Activated CD8-positive, alpha-beta T cell treated with anti-CD3 and anti-CD28 coated beads for 36 hours (primary cell): ENCODE results near the gene TMEFF2. TPM values are rescaled to one million over a fixed set of nuclear protein-coding genes. Genes with fewer than 3 reads are reported as not detected.

Experiments used
- ATAC-seq: fragments of 200-7000 bp; cut with Tn5 transposase; one replicate; pipeline ENCODE4 v1.10.0; 2021; ENCODE audit warnings: mild to moderate bottlenecking, moderate library complexity
- CTCF ChIA-PET: fragments of 350-600 bp; sonication (Branson Sonifier 250); formaldehyde crosslinking; loops from one replicate; lab custom pipeline; 2021; ENCODE audit warnings: antibody characterized with exemption; lab: Charles Lee
- POLR2A ChIA-PET: fragments of 350-600 bp; sonication (Branson Sonifier 250); formaldehyde crosslinking; loops from one replicate; lab custom pipeline; 2021; ENCODE audit warnings: antibody characterized with exemption; lab: Charles Lee
- DNase-seq: peaks from one replicate; pipeline ENCODE4 v3.0.0-alpha.2; 2020
- H3K27ac Mint-ChIP-seq: one replicate; pipeline ENCODE4 v1.8.0; 2021; ENCODE audit warnings: mild to moderate bottlenecking, mixed read lengths
- H3K27me3 Mint-ChIP-seq: one replicate; pipeline ENCODE4 v1.8.0; 2021; ENCODE audit warnings: mixed read lengths
- H3K36me3 Mint-ChIP-seq: one replicate; pipeline ENCODE4 v1.8.0; 2021; ENCODE audit warnings: low read depth, mixed read lengths
- H3K4me1 Mint-ChIP-seq: one replicate; pipeline ENCODE4 v1.8.0; 2021; ENCODE audit warnings: low read depth, mixed read lengths
- H3K4me3 Mint-ChIP-seq: one replicate; pipeline ENCODE4 v1.8.0; 2021; ENCODE audit warnings: mild to moderate bottlenecking, moderate library complexity, mixed read lengths
- H3K9me3 Mint-ChIP-seq: one replicate; pipeline ENCODE4 v1.8.0; 2021; ENCODE audit warnings: mixed read lengths
- CTCF ChIP-seq: fragments of 200-600 bp; IDR thresholded peaks from one replicate; pipeline ENCODE4 v1.8.0; 2022; ENCODE audit warnings: antibody characterized with exemption, mild to moderate bottlenecking
- intact Hi-C: fragments of 100-400 bp; cut with micrococcal nuclease; formaldehyde crosslinking; loops from one replicate; pipeline ENCODE4 v1.10.0; 2022
- total RNA-seq, 2 experiments: library from RNA; stranded (reverse); gene quantifications; one replicate each; pipeline ENCODE4 v1.2.3, GENCODE V29; 2021

The TMEFF2 gene
- total RNA-seq, 2 experiments from 2014 or later = not detected

GRCh38 chr2:192157776-192158175 lies 37.0 kb downstream of the TMEFF2 start:
- no peak for ATAC-seq
- Mint-ChIP-seq H3K27ac (no peak overlapping the region), H3K9me3 (no peaks in the 10 kb centered on the region), H3K36me3 (no peaks in the 10 kb centered on the region), H3K27me3 (peaks cover 10% of the 10 kb centered on the region), H3K4me3 (no peak overlapping the region), H3K4me1 (peaks cover 7% of the 10 kb centered on the region)
- intact Hi-C loops = no loop called here
- no peak for TF ChIP-seq CTCF
- ChIA-PET CTCF (interaction anchor here (1.2 kb wide), 1 partner anchor 346 kb away, joined by 4 read pairs; no protein-coding TSS in a partner anchor), POLR2A (no interaction called here)
- DNase-seq = no peak

- POLR2A ChIA-PET = no interaction called here
- TF ChIP-seq CTCF = no peak
- no peaks in the 10 kb centered on the region for H3K36me3 Mint-ChIP-seq
- intact Hi-C loops = no loop called here
- H3K4me3 Mint-ChIP-seq = no peak overlapping the region
- CTCF ChIA-PET = no interaction called here
- no peaks in the 10 kb centered on the region for H3K9me3 Mint-ChIP-seq
- DNase-seq (no peak), ATAC-seq (no peak)
- H3K27me3 Mint-ChIP-seq = peaks cover 7% of the 10 kb centered on the region
- no peak overlapping the region for H3K27ac Mint-ChIP-seq
- H3K4me1 Mint-ChIP-seq = no peaks in the 10 kb centered on the region
Observed at GRCh38 chr2:192155511-192156118, 39.1 kb downstream of the TMEFF2 start.

GRCh38 chr2:192153561-192153960 lies 41.2 kb downstream of the TMEFF2 start:
- no peak for DNase-seq
- ATAC-seq = no peak
- ChIA-PET CTCF (interaction anchor here (1.0 to 1.9 kb wide), 3 partner anchors 9 to 587 kb away, joined by 3 to 12 read pairs (median 10); no protein-coding TSS in a partner anchor), POLR2A (interaction anchor here (0.6 kb wide), 1 partner anchor 406 kb away, joined by 3 read pairs; no protein-coding TSS in a partner anchor)
- H3K27me3 Mint-ChIP-seq = peaks cover 7% of the 10 kb centered on the region
- H3K4me1 Mint-ChIP-seq = no peaks in the 10 kb centered on the region
- H3K4me3 Mint-ChIP-seq = no peak overlapping the region
- no peaks in the 10 kb centered on the region for H3K9me3 Mint-ChIP-seq
- H3K27ac Mint-ChIP-seq = no peak overlapping the region
- no peaks in the 10 kb centered on the region for H3K36me3 Mint-ChIP-seq
- intact Hi-C loops = no loop called here
- TF ChIP-seq CTCF = no peak

GRCh38 chr2:192151853-192152252 lies 42.9 kb downstream of the TMEFF2 start:
- H3K9me3 Mint-ChIP-seq = no peaks in the 10 kb centered on the region
- ChIA-PET POLR2A (no interaction called here), CTCF (interaction anchor here (1.8 kb wide), 1 partner anchor 11 kb away, joined by 5 read pairs; no protein-coding TSS in a partner anchor)
- intact Hi-C loops = no loop called here
- no peak for TF ChIP-seq CTCF
- peaks cover 4% of the 10 kb centered on the region for H3K27me3 Mint-ChIP-seq
- H3K4me1 Mint-ChIP-seq = no peaks in the 10 kb centered on the region
- H3K4me3 Mint-ChIP-seq = no peak overlapping the region
- H3K27ac Mint-ChIP-seq = no peak overlapping the region
- ATAC-seq = no peak
- DNase-seq = no peak
- no peaks in the 10 kb centered on the region for H3K36me3 Mint-ChIP-seq

GRCh38 chr2:192150166-192150565 lies 44.6 kb downstream of the TMEFF2 start:
- no peak for DNase-seq
- POLR2A ChIA-PET = no interaction called here
- TF ChIP-seq CTCF = no peak
- intact Hi-C loops = no loop called here
- ATAC-seq = no peak
- CTCF ChIA-PET = no interaction called here
- Mint-ChIP-seq H3K36me3 (no peaks in the 10 kb centered on the region), H3K4me1 (no peaks in the 10 kb centered on the region), H3K27me3 (peaks cover 4% of the 10 kb centered on the region), H3K9me3 (no peaks in the 10 kb centered on the region), H3K27ac (no peak overlapping the region), H3K4me3 (no peak overlapping the region)
